T-helper 17 cell (primary cell): ENCODE results near the gene UBR4. TPM values are rescaled to one million over a fixed set of nuclear protein-coding genes. Genes with fewer than 3 reads are reported as not detected.
A peak's percentile ranks its signal among the peaks of the same experiment; 100 is the strongest.

Experiments used
- ATAC-seq: fragments of 150-1000 bp; cut with Tn5 transposase; 2 replicates; pipeline ENCODE4 v1.10.0; 2021; ENCODE audit warnings: mild to moderate bottlenecking, moderate library complexity
- DNase-seq, 3 donors: peaks; one replicate each; pipeline versions ENCODE4 v3.0.0 to v3.0.0-alpha.2; 2020 to 2021
- H3K9me3 ChIP-seq: one replicate; pipeline ENCODE4 v1.7.0; 2013; ENCODE audit warnings: low read length, mild to moderate bottlenecking; ENCODE audit not compliant: control insufficient read depth, poor library complexity, severe bottlenecking
- H3K27ac Mint-ChIP-seq: one replicate; pipeline ENCODE4 v1.8.0; 2022; ENCODE audit warnings: mild to moderate bottlenecking, moderate library complexity, mixed read lengths
- H3K27me3 Mint-ChIP-seq: one replicate; pipeline ENCODE4 v1.8.0; 2022; ENCODE audit warnings: mixed read lengths
- H3K36me3 Mint-ChIP-seq: one replicate; pipeline ENCODE4 v1.8.0; 2022; ENCODE audit warnings: low read depth, mixed read lengths
- H3K4me1 Mint-ChIP-seq: one replicate; pipeline ENCODE4 v1.8.0; 2022; ENCODE audit warnings: mild to moderate bottlenecking, mixed read lengths
- H3K4me3 Mint-ChIP-seq: one replicate; pipeline ENCODE4 v1.8.0; 2022; ENCODE audit warnings: mild to moderate bottlenecking, moderate library complexity, mixed read lengths
- total RNA-seq, 4 donors: library from RNA in 2 of 4; stranded (reverse) in 2 of 4; gene quantifications; one replicate each; pipeline ENCODE4 v1.2.3 and lab custom pipeline; 2022 to 2026

UBR4 gene
- total RNA-seq, 2 donors from 2014 or later = 140 to 158 TPM

GRCh38 chr1:19071674-19072281 is 138.3 kb downstream of the UBR4 start:
- Mint-ChIP-seq H3K27ac (peak overlapping the region; percentile 39), H3K4me3 (no peak overlapping the region), H3K36me3 (no peaks in the 10 kb centered on the region), H3K4me1 (peaks cover 27% of the 10 kb centered on the region), H3K27me3 (no peaks in the 10 kb centered on the region)
- DNase-seq = no peak
- no peak for ATAC-seq
- H3K9me3 ChIP-seq = no peaks in the 10 kb centered on the region

GRCh38 chr1:19070891-19071621 is 139.0 kb downstream of the UBR4 start:
- DNase-seq = no peak
- peak overlapping the region; percentile 29 for H3K27ac Mint-ChIP-seq
- no peaks in the 10 kb centered on the region for H3K36me3 Mint-ChIP-seq
- no peak for ATAC-seq
- no peaks in the 10 kb centered on the region for H3K9me3 ChIP-seq
- H3K4me1 Mint-ChIP-seq = peaks cover 27% of the 10 kb centered on the region
- no peak overlapping the region for H3K4me3 Mint-ChIP-seq
- H3K27me3 Mint-ChIP-seq = no peaks in the 10 kb centered on the region

GRCh38 chr1:19070197-19070651 is 139.8 kb downstream of the UBR4 start:
- Mint-ChIP-seq H3K27me3 (no peaks in the 10 kb centered on the region), H3K4me1 (peaks cover 24% of the 10 kb centered on the region), H3K36me3 (no peaks in the 10 kb centered on the region), H3K27ac (no peak overlapping the region), H3K4me3 (peak overlapping the region; percentile 9)
- no peak for DNase-seq
- ATAC-seq = no peak
- no peaks in the 10 kb centered on the region for H3K9me3 ChIP-seq

GRCh38 chr1:19068639-19069276 is 141.3 kb downstream of the UBR4 start:
- ATAC-seq (no peak), DNase-seq (no peak)
- Mint-ChIP-seq H3K27me3 (no peaks in the 10 kb centered on the region), H3K4me3 (no peak overlapping the region), H3K36me3 (no peaks in the 10 kb centered on the region), H3K4me1 (peaks cover 11% of the 10 kb centered on the region), H3K27ac (no peak overlapping the region)
- no peaks in the 10 kb centered on the region for H3K9me3 ChIP-seq

GRCh38 chr1:19067912-19068638 is 142.0 kb downstream of the UBR4 start:
- H3K4me3 Mint-ChIP-seq = no peak overlapping the region
- no peaks in the 10 kb centered on the region for H3K27me3 Mint-ChIP-seq
- DNase-seq = no peak
- H3K27ac Mint-ChIP-seq = no peak overlapping the region
- ATAC-seq = no peak
- H3K9me3 ChIP-seq = no peaks in the 10 kb centered on the region
- H3K36me3 Mint-ChIP-seq = no peaks in the 10 kb centered on the region
- peaks cover 8% of the 10 kb centered on the region for H3K4me1 Mint-ChIP-seq

- H3K9me3 ChIP-seq = no peaks in the 10 kb centered on the region
- Mint-ChIP-seq H3K27ac (no peak overlapping the region), H3K36me3 (no peaks in the 10 kb centered on the region), H3K27me3 (no peaks in the 10 kb centered on the region), H3K4me3 (no peak overlapping the region), H3K4me1 (peaks cover 5% of the 10 kb centered on the region)
- DNase-seq = no peak
- ATAC-seq = no peak
Observed at GRCh38 chr1:19067182-19067911, 142.7 kb downstream of the UBR4 start.

- Mint-ChIP-seq H3K4me1 (peaks cover 9% of the 10 kb centered on the region), H3K36me3 (no peaks in the 10 kb centered on the region), H3K4me3 (no peak overlapping the region), H3K27ac (no peak overlapping the region), H3K27me3 (no peaks in the 10 kb centered on the region)
- DNase-seq (no peak), ATAC-seq (no peak)
- no peaks in the 10 kb centered on the region for H3K9me3 ChIP-seq
Observed at GRCh38 chr1:19066874-19067181, 143.2 kb downstream of the UBR4 start.

GRCh38 chr1:19066248-19066873 is 143.7 kb downstream of the UBR4 start:
- Mint-ChIP-seq H3K27me3 (no peaks in the 10 kb centered on the region), H3K27ac (no peak overlapping the region), H3K4me1 (peaks cover 8% of the 10 kb centered on the region), H3K36me3 (no peaks in the 10 kb centered on the region), H3K4me3 (no peak overlapping the region)
- ATAC-seq (no peak), DNase-seq (no peak)
- no peaks in the 10 kb centered on the region for H3K9me3 ChIP-seq

GRCh38 chr1:19065526-19066247 is 144.4 kb downstream of the UBR4 start:
- H3K36me3 Mint-ChIP-seq = no peaks in the 10 kb centered on the region

GRCh38 chr1:19064906-19065450 is 145.1 kb downstream of the UBR4 start:
- no peaks in the 10 kb centered on the region for H3K27me3 Mint-ChIP-seq
- peaks cover 7% of the 10 kb centered on the region for H3K4me1 Mint-ChIP-seq
- no peaks in the 10 kb centered on the region for H3K36me3 Mint-ChIP-seq
- no peak for DNase-seq
- no peak overlapping the region for H3K4me3 Mint-ChIP-seq
- no peaks in the 10 kb centered on the region for H3K9me3 ChIP-seq
- no peak overlapping the region for H3K27ac Mint-ChIP-seq
- no peak for ATAC-seq

More at GRCh38 chr1:19065526-19066247, 144.4 kb downstream of the UBR4 start:
- no peak overlapping the region for H3K27ac Mint-ChIP-seq
- no peaks in the 10 kb centered on the region for H3K9me3 ChIP-seq
- DNase-seq (no peak), ATAC-seq (no peak)
- H3K27me3 Mint-ChIP-seq = no peaks in the 10 kb centered on the region
- peaks cover 8% of the 10 kb centered on the region for H3K4me1 Mint-ChIP-seq
- no peak overlapping the region for H3K4me3 Mint-ChIP-seq

- Mint-ChIP-seq H3K4me3 (no peak overlapping the region), H3K36me3 (no peaks in the 10 kb centered on the region), H3K4me1 (peaks cover 4% of the 10 kb centered on the region), H3K27ac (no peak overlapping the region), H3K27me3 (peaks cover 6% of the 10 kb centered on the region)
- ATAC-seq = no peak
- no peak for DNase-seq
- no peaks in the 10 kb centered on the region for H3K9me3 ChIP-seq
Observed at GRCh38 chr1:19063122-19063521, 146.9 kb downstream of the UBR4 start.
